ENCODE data around the gene EIF2B2.

EIF2B2 gene

DNA sequence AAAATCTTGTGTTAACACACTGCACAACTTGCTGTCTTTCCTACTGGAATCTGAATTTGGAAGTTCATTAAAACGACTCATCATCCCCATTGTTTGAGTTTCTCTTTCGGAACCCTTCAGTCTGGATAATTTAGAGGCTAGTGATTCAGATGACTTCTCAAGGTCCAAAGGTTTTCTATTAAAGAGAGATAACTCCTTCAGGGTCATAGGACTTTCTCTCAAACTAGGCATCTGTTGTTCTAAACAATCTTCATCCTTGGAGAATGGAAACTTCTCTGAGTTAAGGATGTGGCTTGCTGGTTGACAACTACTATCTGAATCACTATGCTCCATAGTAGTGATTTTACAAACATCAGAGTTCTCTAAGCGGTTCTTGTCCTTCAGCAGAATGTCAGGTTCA, 44.2 kb downstream of the EIF2B2 start:
- DNase-seq: no peak

DNA sequence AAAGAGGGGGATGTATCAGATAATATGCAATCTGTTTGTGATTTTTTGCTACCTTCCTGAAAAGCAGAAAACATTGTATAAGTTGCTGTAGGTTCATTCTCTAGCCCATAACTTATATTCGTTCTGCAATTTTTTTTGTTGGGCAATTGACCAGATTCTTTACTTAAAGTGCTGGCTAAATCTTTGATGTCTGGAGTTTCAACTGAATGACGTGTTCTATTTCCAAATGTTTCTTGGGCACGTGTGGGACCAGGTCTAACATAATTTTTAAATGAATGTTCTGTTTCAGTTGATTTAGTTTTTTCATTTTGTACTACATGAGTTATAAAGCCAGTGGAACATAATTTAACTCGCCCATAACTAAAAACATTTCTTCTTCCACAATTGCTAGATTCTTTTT, 44.8 kb downstream of the EIF2B2 start:
- DNase-seq: no peak

DNA sequence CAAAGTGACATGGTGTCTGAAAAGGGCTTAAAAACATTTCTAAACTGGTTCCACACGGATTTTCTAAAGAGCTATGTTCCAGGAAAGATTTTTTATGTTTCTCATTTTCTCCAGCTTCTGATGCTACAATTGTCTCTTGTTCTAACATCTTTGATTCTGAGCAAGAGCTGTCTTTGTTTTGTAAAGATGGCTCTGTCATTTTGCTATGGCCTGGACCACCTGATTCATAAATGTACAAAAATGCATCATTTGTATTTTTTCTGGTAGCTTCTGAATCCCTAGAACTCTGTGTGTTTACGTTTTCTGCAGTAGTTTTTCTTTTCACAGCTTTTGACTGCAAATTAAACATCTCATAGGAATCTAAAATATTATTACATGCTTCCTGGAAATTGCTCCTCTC, 45.4 kb downstream of the EIF2B2 start:
- no peak for DNase-seq

DNA sequence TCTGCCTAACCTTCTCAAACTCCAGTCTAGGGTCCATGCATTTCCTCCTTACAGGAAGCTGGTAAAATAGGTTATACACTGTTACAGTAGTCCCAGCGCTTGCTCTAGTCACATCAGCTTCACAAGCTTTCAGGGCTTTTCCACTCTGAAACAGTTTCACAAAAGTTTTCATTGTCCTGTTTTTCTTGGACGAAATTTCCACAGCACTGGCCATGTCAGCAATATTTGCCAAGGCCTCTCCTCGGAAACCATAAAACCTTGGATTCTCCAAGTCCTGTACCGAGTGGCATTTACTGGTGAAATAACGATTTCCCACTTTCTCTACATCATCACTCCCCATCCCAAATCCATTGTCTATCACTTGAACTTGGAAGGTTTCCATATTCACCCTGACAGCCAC, 46.4 kb downstream of the EIF2B2 start:
- DNase-seq: no peak

DNA sequence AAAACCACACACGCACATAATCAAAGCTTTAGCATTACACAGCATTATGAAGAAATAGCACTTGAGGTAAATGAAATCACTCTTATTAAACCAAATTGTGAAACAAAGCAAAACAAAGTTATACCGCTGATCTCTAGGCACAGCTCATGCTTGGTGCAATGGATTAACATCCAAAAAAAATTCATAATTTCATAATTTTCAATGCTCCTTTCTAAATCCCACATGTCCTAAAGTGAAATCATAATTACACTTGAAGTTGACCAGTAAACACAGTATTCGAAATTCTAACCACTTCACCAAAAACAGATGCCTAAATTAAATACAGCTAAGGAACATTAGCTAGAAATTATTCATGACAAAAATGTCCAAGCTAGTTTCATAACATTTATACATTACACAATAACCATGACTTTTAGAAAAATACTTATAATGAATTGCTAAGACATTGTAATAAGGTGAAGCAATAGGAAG, 47.0 kb downstream of the EIF2B2 start:
- DNase-seq: no peak

DNA sequence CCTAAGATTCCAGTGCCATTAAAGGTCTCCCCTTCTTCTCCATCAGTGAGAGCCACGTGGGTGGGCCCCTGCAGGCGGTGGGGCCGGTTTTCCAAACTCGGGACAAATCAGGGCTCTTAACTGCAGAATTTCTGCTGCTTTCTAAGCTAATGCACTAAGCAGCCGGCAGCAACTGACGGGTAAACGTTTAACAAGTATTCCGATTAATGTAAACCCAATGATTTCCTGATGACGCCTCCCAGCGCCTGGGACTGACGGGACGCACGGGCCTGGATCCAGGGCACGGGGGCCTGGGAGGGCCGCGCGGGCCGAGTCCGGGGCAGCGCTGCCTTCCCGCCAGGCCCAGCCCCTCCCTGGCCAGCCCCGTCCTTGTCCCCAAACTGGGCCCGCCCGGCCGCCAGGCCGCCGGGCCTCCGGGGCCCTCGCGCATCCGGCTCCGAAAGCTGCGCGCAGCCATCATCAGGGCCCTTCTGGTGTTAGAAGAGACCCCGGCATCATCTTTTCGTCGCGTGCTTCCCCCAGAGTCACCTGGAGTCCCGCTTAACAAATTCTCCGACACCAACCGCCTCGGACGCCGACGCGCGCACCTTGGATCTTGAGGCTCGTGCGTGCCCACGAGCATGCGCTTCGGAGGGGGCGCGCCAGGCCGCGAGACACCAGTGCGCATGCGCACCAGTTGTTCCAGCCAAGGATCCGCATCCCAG, 48.3 kb downstream of the EIF2B2 start, which contains the start of gene MLH3:
MLH3 (minus strand) TSS at position 616 of the 704 bp plus-strand sequence. CDS start 1,812 bp downstream, outside the sequence.
- DNase-seq: peak; percentile 42 to 68 (median 61)

DNA sequence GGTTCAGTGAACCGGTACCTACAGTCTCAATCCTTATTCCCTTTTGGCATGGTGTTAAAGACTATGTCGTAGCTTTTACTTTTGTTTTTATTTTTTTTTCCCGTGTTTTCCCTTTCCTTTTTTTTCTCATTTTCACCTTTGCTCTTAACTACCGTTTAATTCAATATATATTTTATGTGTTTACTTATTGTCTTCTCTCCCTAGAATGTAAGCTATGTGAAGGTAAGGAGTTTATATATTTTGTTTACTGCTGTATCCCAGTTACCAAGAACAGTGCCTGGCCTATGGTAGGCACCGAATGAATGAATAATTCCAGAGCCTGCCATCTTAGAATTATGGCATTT, 48.8 kb downstream of the EIF2B2 start:
- no peak for DNase-seq

DNA sequence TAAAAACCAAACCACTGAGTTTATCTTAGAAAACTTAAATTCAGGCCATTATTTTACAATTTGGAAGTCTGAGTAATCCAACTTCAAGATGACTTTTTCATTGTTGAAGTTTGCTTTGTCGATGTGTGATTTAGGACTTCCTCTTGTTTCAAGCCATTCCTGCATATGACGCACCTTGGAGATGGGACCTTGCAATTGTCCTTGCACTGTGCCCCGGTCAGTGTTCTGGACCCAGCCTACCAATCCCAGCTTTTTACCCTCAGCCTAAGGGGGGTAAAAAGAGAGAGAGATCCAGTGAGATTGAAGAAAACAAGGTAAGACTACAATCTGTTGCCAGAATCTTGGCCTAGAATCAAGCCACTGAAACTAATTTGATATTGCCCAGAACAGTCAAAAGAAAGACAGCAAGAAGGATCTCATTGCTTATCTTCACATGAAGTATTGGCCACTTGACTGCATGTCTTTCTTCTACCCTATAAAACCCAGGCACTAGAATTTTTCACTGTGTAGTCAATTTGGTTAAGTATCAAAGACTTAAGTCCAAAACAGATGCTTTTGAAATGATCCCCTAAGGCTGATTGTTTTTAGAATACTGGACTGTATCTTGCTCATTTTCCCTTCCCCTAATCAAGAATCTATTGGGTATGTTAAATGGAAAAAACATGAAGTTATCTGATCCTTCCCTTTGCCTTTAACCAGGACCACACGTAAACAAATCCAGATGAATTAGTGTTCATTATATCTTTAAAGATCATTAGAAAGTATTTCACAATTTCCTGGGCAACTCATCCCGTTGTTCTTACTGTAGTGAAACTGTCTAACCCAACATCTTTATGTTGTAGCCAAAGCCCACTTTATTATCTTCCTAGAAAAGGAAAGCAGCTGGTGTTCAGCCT, 50.9 kb downstream of the EIF2B2 start:
- no peak for DNase-seq

DNA sequence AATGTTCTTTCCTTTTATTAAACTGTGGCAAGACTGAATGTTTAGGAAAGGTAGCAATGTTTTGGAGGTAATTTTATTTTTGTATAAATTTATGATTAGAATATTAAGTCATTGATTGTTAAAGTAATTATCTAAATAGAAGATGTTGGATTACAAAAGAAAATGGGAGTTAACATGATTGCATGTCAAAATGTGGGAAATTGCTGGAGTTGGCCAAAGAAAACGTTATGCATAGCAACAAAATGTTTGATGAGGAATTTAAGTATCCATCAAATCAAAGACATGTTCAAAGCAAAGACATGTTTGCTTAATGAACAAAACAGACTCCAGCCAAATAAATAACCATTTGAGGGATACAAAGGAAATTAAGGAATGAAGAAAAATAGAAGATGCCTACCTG, 51.7 kb downstream of the EIF2B2 start:
- no peak for DNase-seq

DNA sequence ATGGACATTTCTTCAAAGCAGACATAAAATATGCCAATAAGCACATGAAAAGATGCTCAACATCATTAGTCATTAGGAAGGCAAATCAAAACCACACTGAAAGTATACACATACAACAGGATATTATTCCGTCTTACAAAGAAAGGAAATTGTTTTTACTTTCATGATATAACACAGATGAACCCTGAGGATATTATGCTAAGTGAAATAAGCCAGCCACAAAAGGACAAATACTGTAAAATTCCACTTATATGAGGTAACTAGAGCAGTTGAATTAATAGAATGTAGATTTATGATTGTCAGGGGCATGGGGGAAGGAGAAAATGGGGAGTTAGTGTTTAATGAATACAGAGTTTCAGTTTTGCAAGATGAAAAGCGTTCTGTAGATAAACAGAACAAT, 56.9 kb downstream of the EIF2B2 start:
- no peak for DNase-seq

DNA sequence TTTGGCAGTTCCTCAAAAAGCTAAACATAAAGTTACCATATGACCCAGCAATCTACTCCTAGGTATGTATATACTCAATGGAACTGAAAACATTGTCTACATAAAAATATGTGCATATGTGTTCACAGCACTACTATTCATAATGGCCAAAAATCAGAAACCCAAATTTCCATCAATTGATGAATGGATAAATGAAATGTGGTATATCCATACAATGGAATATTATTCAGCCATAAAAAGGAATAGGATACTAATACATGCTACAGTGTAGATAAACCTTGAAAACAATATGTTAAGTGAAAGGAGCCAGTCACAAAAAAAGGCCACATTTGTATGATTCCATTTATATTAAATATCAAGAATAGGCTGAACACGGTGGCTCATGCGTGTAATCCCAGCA, 57.7 kb downstream of the EIF2B2 start:
- DNase-seq: no peak

All from activated CD4-positive, CD25-positive, alpha-beta regulatory T cell (primary cell).